Fibroblast of lung (primary cell): ENCODE results near the gene TBC1D22A. TPM values are rescaled to one million over a fixed set of nuclear protein-coding genes. Genes with fewer than 3 reads are reported as not detected.

ENCODE experiments used
- DNase-seq, 2 donors: peaks; one replicate each; pipeline versions ENCODE4 v3.0.0 to v3.0.0-alpha.2; 2010; ENCODE audit warnings: low read depth in 2 of 2
- H2AFZ ChIP-seq: 2 replicates; pipeline ENCODE4 v1.5.1; 2012; ENCODE audit warnings: low read length, control low read depth, inconsistent platforms
- H3K27ac ChIP-seq: 2 replicates; pipeline ENCODE4 v1.5.1; 2011; ENCODE audit warnings: low read length, control low read depth; ENCODE audit not compliant: insufficient read depth
- H3K27me3 ChIP-seq: 2 replicates; pipeline ENCODE4 v1.5.1; 2011; ENCODE audit warnings: mild to moderate bottlenecking, low read length; ENCODE audit not compliant: control insufficient read depth, insufficient read depth
- H3K36me3 ChIP-seq: 2 replicates; pipeline ENCODE4 v1.5.1; 2011; ENCODE audit warnings: low read length; ENCODE audit not compliant: control insufficient read depth, insufficient read depth
- H3K4me1 ChIP-seq: 2 replicates; pipeline ENCODE4 v1.5.1; 2011; ENCODE audit warnings: low read length; ENCODE audit not compliant: control insufficient read depth, insufficient read depth; ENCODE audit errors: extremely low read depth
- H3K4me2 ChIP-seq: 2 replicates; pipeline ENCODE4 v1.5.1; 2011; ENCODE audit warnings: low read length, control low read depth; ENCODE audit not compliant: insufficient read depth; ENCODE audit errors: extremely low read depth
- H3K4me3 ChIP-seq, 4 experiments: fragments of 200-600 bp in 1 of 4; sonication (generic) in 1 of 4; replicated peaks in 1 of 4; 2 replicates each; pipeline ENCODE4 v1.5.1; 2011 to 2016; ENCODE audit warnings: low read length in 4 of 4, low read depth in 3 of 4, mild to moderate bottlenecking in 3 of 4, control low read depth in 2 of 4, inconsistent platforms in 1 of 4, mixed read lengths in 1 of 4; ENCODE audit not compliant: insufficient read depth in 1 of 4; ENCODE audit errors: control extremely low read depth in 1 of 4
- H3K79me2 ChIP-seq: 2 replicates; pipeline ENCODE4 v1.5.1; 2012; ENCODE audit warnings: mild to moderate bottlenecking, low read length, inconsistent platforms; ENCODE audit not compliant: control insufficient read depth, insufficient read depth
- H3K9ac ChIP-seq: 2 replicates; pipeline ENCODE4 v1.5.1; 2011; ENCODE audit warnings: mild to moderate bottlenecking, low read length, control low read depth; ENCODE audit not compliant: insufficient read depth
- H3K9me3 ChIP-seq: 2 replicates; pipeline ENCODE4 v1.5.1; 2012; ENCODE audit warnings: low read depth, low read length; ENCODE audit not compliant: control insufficient read depth, insufficient read depth
- H4K20me1 ChIP-seq: 2 replicates; pipeline ENCODE4 v1.5.1; 2011; ENCODE audit warnings: low read length; ENCODE audit not compliant: control insufficient read depth, insufficient read depth; ENCODE audit errors: extremely low read depth
- EZH2 ChIP-seq: IDR thresholded peaks from 2 replicates; pipeline ENCODE4 v1.5.1; 2012; ENCODE audit warnings: low read length, control low read depth, mild to moderate bottlenecking; ENCODE audit errors: missing control alignments
- polyA plus RNA-seq, 2 donors: library from polyadenylated mRNA; depleted of rRNA in 1 of 2; stranded (reverse) in 1 of 2; unstranded in 1 of 2; fragments of >200 nt; gene quantifications; 2 replicates each; pipeline ENCODE4 v1.2.1, GENCODE V29; 2011 to 2012; ENCODE audit warnings: missing spikeins in 1 of 2
- total RNA-seq: library from RNA; depleted of rRNA; stranded (reverse); fragments of >200 nt; gene quantifications from 2 replicates; pipeline ENCODE4 v1.2.1, GENCODE V29; 2014
- TF ChIP-seq, protein P1 (sequence below), 2 donors: IDR thresholded peaks in 1 of 2; conservative IDR thresholded peaks in 1 of 2; 1 replicate in 1 of 2; 2 replicates in 1 of 2; pipeline ENCODE4 v1.5.1; 2011 to 2012; ENCODE audit warnings: low read length in 2 of 2, control low read depth in 1 of 2, inconsistent platforms in 1 of 2, low read depth in 1 of 2, mild to moderate bottlenecking in 1 of 2

The TBC1D22A gene
- total and polyA plus RNA-seq, 2 donors (not counting 1 experiment from before 2014, with no cell fraction given), result 11.6 to 17.6 TPM

DNA sequence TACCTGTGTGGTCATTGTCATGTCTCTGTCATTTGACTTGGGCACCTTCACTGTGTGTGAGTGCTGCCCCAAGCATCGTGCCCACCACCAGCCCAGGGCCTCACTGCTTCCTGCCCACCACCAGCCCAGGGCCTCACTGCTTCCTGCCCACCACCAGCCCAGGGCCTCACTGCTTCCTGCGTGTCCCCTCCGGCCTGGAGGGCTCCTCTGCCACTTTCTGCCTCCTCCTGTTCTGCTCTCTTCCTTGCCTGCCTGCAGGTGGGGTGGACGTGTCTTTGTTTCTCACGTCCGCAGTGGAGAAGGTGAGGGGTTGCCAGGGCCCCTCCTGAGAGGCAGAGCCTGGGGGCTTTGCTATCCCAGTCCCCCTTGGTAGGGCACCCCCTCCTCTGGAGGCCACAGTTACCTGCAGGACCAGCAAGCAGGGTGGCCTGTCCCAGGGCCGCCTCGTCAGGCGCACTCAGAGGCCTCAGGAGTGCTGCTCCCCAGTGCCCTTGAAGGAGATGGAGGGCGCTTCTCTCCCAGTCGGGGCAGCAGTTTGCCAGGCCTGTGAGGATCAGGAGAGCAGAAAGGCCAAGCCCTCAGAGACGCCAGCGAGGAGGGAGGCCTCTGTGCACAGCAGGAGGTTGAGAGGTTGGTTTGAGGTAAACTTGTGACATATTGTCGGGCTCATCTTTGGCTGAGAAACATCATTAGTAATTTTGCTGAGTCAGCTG lies 290.7 kb downstream of the TBC1D22A start:
- no peak for TF ChIP-seq EZH2
- TF ChIP-seq, protein P1, sequence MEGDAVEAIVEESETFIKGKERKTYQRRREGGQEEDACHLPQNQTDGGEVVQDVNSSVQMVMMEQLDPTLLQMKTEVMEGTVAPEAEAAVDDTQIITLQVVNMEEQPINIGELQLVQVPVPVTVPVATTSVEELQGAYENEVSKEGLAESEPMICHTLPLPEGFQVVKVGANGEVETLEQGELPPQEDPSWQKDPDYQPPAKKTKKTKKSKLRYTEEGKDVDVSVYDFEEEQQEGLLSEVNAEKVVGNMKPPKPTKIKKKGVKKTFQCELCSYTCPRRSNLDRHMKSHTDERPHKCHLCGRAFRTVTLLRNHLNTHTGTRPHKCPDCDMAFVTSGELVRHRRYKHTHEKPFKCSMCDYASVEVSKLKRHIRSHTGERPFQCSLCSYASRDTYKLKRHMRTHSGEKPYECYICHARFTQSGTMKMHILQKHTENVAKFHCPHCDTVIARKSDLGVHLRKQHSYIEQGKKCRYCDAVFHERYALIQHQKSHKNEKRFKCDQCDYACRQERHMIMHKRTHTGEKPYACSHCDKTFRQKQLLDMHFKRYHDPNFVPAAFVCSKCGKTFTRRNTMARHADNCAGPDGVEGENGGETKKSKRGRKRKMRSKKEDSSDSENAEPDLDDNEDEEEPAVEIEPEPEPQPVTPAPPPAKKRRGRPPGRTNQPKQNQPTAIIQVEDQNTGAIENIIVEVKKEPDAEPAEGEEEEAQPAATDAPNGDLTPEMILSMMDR (conservative IDR thresholded peaks at IDR 0.05 in 1 of 2, IDR thresholded peaks at IDR 0.05 in 1 of 2; ENCODE audit: low read depth in 1 of 2, low read length in 2 of 2), result no peak
- Histone ChIP-seq H3K9me3 (no peaks in the 10 kb centered on the region), H2AFZ (no peak overlapping the region), H4K20me1 (no peaks in the 10 kb centered on the region), H3K4me2 (no peak overlapping the region), H3K79me2 (no peaks in the 10 kb centered on the region), H3K4me3 (no peak overlapping the region), H3K27ac (no peak overlapping the region), H3K27me3 (no peaks in the 10 kb centered on the region), H3K9ac (no peak overlapping the region), H3K4me1 (no peaks in the 10 kb centered on the region), H3K36me3 (no peaks in the 10 kb centered on the region)
- no peak for DNase-seq

DNA sequence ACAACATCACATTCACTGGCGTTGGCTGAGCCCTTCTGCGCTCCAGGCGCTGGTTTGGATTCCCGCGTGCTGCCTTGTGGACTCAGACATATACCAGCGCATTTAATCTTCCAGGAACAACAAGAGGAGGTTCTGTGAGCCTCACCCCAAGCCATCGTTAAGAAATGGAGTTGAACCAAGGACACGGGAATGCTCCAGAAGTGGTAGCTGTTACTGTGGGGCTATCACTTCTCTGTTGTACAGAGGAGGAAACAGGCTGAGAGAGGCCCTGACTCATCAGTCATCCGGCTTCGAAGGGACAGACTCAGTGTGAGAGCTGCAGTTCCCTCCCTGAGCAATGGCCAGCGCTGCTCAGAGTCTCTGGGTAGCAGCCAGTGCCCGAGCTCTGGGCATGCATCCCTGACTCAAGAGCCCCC lies 291.3 kb downstream of the TBC1D22A start:
- TF ChIP-seq EZH2, result no peak
- TF ChIP-seq, protein P1 (conservative IDR thresholded peaks at IDR 0.05 in 1 of 2, IDR thresholded peaks at IDR 0.05 in 1 of 2; ENCODE audit: low read depth in 1 of 2, low read length in 2 of 2), result no peak
- peak; percentile 48 to 78 for DNase-seq

DNA sequence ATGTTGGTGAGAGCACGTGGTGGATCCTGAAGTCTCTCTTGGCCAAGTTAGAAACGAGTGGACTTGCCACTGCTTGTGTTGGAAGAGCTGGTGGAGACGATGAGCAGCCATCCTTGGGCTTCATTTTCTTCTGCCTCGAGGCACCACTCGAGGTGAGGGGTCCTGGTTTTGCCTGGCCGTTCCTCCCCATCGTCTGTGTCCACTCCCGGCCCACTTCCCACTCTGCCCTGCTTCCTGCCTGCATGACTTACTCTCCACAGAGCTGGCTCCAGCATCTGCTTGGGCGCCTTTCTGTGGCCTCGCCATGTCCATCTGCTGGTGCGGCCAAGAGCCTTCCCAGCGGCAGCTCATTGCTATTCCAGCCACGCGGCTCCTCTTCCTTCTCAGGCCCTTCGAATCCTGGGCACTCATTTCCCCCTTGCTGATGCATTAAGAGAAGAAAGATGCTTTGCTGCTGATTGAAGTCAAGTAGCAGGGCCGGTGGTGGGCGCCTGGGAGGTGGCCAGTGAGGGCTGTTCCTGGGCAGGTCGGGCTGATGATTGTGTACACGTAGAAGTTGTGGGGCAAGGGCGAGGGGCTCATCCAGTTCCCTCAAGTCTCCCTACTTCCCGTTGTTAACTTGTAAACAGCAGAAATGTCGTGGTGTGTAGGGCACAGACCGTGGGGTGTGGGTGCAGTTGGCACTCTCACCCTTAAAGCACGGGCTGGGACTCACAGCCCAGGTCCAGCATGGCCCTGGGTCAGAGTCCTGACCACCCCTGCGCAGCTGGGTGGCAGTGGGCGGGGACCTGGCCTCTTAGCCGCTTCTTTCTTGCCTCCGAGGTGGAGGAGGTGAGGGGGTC lies 292.0 kb downstream of the TBC1D22A start:
- H3K4me2 ChIP-seq, result no peak overlapping the region
- no peak for DNase-seq
- no peak for TF ChIP-seq EZH2
- TF ChIP-seq, protein P1 (conservative IDR thresholded peaks at IDR 0.05 in 1 of 2, IDR thresholded peaks at IDR 0.05 in 1 of 2; ENCODE audit: low read depth in 1 of 2, low read length in 2 of 2), result no peak
- no peak overlapping the region for H2AFZ ChIP-seq
- H3K9ac ChIP-seq, result no peak overlapping the region
- no peaks in the 10 kb centered on the region for H3K27me3 ChIP-seq
- H3K79me2 ChIP-seq, result no peaks in the 10 kb centered on the region
- H3K27ac ChIP-seq, result no peak overlapping the region
- no peaks in the 10 kb centered on the region for H3K36me3 ChIP-seq
- no peaks in the 10 kb centered on the region for H4K20me1 ChIP-seq
- H3K9me3 ChIP-seq, result no peaks in the 10 kb centered on the region
- H3K4me3 ChIP-seq, result no peak overlapping the region
- H3K4me1 ChIP-seq, result no peaks in the 10 kb centered on the region

More for the DNA sequence above, 291.3 kb downstream of the TBC1D22A start:
- Histone ChIP-seq H3K4me2 (no peak overlapping the region), H2AFZ (no peak overlapping the region), H3K36me3 (no peaks in the 10 kb centered on the region), H3K27me3 (no peaks in the 10 kb centered on the region), H3K27ac (no peak overlapping the region), H3K79me2 (no peaks in the 10 kb centered on the region), H4K20me1 (no peaks in the 10 kb centered on the region), H3K9ac (no peak overlapping the region), H3K4me1 (no peaks in the 10 kb centered on the region), H3K9me3 (no peaks in the 10 kb centered on the region), H3K4me3 (no peak overlapping the region)
